A673 (cell line): ENCODE data around the gene STK38L.

Experiments
- EZH2 ChIP-seq: fragments of 200-600 bp; sonication (generic); IDR thresholded peaks from 2 replicates; pipeline ENCODE4 v1.6.1; 2017; ENCODE audit warnings: borderline replicate concordance, low read depth, mild to moderate bottlenecking, mixed read lengths, antibody characterized with exemption, low read length; ENCODE audit not compliant: poor library complexity, severe bottlenecking
- TF ChIP-seq, protein P1 (sequence below): fragments of 300-800, 200-600 bp; sonication (generic); conservative IDR thresholded peaks from 2 replicates; pipeline ENCODE4 v1.5.1; 2017; ENCODE audit warnings: low read depth, mild to moderate bottlenecking, antibody characterized with exemption, low read length, moderate library complexity, mixed read lengths

DNA sequence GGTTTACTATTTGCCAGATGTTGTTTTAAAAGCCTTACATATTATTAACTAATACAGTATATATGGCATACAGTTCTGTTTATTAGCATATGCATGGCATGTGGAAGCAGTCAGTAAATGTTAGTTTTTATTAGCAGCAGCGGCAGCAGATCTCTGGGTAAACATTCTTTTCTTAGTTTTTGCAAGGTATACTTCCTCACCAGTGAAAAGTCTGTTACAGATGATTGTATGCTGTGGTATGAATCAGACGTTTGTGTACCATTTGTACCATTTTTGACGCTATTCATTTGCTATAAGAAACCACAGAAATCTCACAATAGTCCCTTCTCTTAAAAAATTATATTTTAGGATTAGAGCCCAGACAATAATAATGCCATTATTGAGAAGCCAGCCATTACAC, 17.8 kb downstream of the STK38L start:
- TF ChIP-seq, protein P1, sequence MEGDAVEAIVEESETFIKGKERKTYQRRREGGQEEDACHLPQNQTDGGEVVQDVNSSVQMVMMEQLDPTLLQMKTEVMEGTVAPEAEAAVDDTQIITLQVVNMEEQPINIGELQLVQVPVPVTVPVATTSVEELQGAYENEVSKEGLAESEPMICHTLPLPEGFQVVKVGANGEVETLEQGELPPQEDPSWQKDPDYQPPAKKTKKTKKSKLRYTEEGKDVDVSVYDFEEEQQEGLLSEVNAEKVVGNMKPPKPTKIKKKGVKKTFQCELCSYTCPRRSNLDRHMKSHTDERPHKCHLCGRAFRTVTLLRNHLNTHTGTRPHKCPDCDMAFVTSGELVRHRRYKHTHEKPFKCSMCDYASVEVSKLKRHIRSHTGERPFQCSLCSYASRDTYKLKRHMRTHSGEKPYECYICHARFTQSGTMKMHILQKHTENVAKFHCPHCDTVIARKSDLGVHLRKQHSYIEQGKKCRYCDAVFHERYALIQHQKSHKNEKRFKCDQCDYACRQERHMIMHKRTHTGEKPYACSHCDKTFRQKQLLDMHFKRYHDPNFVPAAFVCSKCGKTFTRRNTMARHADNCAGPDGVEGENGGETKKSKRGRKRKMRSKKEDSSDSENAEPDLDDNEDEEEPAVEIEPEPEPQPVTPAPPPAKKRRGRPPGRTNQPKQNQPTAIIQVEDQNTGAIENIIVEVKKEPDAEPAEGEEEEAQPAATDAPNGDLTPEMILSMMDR, result no peak
- TF ChIP-seq EZH2, result no peak
